ENCODE data around the gene MSANTD7. TPM values are rescaled to one million over a fixed set of nuclear protein-coding genes. Genes with fewer than 3 reads are reported as not detected.

Gene MSANTD7, protein sequence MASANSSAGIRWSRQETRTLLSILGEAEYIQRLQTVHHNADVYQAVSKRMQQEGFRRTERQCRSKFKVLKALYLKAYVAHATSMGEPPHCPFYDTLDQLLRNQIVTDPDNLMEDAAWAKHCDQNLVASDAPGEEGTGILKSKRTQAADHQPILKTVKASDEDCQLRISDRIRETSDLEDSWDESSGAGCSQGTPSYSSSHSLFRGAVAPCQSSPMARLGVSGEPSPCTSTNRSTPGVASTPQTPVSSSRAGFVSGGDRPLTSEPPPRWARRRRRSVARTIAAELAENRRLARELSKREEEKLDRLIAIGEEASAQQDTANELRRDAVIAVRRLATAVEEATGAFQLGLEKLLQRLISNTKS
- total RNA-seq = 12.9 and 13.6 TPM in 2 replicates

DNA sequence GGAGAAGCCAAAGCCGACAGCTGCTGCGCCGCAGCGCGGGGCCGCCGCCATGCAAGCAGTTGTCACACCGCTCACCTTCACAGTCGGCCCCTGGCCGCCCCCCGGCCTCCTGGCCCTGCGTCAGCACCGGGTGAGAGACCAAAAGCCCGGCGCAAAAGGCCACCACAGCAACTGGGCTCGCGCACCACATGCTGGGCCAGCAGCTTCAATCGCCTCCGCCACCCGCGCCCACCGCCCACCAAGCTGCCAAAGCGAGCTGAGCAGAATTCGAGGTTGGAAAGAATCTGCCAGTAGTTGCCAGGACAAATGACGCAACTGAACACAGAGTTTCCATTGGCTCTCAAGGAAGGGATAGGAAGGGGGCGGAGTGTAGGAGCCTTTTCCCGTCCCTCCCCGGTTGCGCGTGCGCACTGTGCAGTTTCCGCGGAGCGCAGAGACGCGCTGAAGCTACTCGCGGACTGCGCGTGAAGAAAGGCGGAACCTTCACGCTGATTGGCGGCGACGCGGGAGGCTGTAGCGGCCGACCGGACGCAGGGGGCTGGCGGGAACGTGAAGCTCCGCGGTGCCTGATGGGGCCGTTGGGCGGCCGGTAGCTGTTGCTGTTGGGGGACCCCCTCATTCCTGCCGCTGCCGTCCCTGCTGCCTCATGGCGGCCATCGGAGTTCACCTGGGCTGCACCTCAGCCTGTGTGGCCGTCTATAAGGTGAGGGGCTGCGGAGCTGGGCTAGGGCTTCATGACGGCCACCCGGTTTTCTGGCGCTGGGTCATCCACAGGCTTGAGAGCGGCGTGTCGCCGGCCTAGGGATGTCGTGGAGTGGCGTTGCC, at the start of gene MSANTD7, which contains the start of the genes CDNF and HSPA14:
TSS of gene MSANTD7 (plus strand) at position 550 of the 825 bp plus-strand sequence. CDS start 3,979 bp downstream, outside the sequence.
TSS of gene CDNF (minus strand) at position 281 of the 825 bp plus-strand sequence. CDS start at position 190, 91 bp downstream.
TSS of gene HSPA14 (plus strand) at position 550 of the 825 bp plus-strand sequence. CDS start at position 647, 97 bp downstream.

GRCh38 chr10:14878266-14879123, 40.4 kb downstream of the MSANTD7 start, which contains the start of gene SUV39H2:
Gene SUV39H2 (plus strand): TSS chr10:14878866. CDS start chr10:14878889, 23 bp downstream.

Other genes with a start within 250 kb of the MSANTD7 start
- gene FAM107B, start 63.4 kb upstream of the MSANTD7 start, total RNA-seq = 2.3 and 5.4 TPM in 2 replicates
- gene CDNF, start 269 bp upstream of the MSANTD7 start, total RNA-seq = 0.24 and 1.9 TPM in 2 replicates
- gene HSPA14, start within 50 bp of the MSANTD7 start, total RNA-seq = 6.8 and 9.0 TPM in 2 replicates
- 6.8 and 8.6 TPM in 2 replicates for gene SUV39H2, start 40.6 kb downstream of the MSANTD7 start, total RNA-seq
- 15.1 and 18.6 TPM in 2 replicates for gene DCLRE1C, start 115.8 kb downstream of the MSANTD7 start, total RNA-seq
- not detected in 2 replicates for gene MEIG1, start 121.1 kb downstream of the MSANTD7 start, total RNA-seq
- gene OLAH, start 205.6 kb downstream of the MSANTD7 start, total RNA-seq = not detected in 2 replicates